Measurements from ENCODE around the gene ADAMTS2.

The ADAMTS2 gene

DNA sequence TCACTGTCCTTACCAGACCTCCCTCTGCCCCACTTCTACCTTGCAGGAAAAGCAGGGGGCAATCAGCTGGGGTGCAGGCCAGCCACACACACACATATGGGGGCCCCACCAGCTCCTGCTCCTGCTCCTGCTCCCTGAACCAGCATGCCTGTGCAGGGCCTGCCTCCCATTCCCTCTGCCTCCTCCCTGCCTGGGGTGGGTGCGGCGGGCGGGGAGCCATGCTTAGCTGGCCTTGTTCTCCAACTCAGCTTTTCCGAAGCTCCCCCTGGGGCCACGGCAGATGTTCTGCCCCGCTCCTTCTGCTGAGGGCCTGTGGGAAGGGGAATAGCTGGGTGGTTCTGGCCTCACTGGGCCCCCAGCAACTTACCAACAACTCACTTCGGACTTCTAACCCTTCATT is 195.2 kb downstream of the ADAMTS2 start:
- Histone ChIP-seq H3K79me1 (replicated peaks; ENCODE audit: low read length, poor library complexity, severe bottlenecking) (no peaks in the 10 kb centered on the region), H2BK5ac (ENCODE audit: low read depth, low read length, poor library complexity, severe bottlenecking) (no peak overlapping the region), H3K18ac (ENCODE audit: low read depth in 1 of 2, low read length in 2 of 2) (no peak overlapping the region), H3K9ac (ENCODE audit: low read length) (no peak overlapping the region), H2AFZ (ENCODE audit: low read depth, low read length) (no peak overlapping the region), H3K4me3 (ENCODE audit: insufficient read depth in 1 of 2, low read depth in 1 of 2, low read length in 2 of 2) (no peak overlapping the region), H3K36me3 (ENCODE audit: control insufficient read depth in 1 of 2, insufficient read depth in 2 of 2, low read depth in 1 of 2, low read length in 2 of 2) (peaks cover 0 to 84% of the 10 kb centered on the region in 2 experiments), H4K8ac (ENCODE audit: low read length) (no peak overlapping the region), H3K4me1 (ENCODE audit: control insufficient read depth, insufficient read depth, low read depth, low read length) (no peaks in the 10 kb centered on the region), H3K27me3 (ENCODE audit: control insufficient read depth in 1 of 2, insufficient read depth in 1 of 2, low read length in 2 of 2) (no peaks in the 10 kb centered on the region), H3K4ac (ENCODE audit: low read depth in 1 of 2, low read length in 2 of 2) (no peak overlapping the region), H2BK12ac (ENCODE audit: low read length in 2 of 2) (no peak overlapping the region), H4K91ac (ENCODE audit: low read length) (no peak overlapping the region), H3K27ac (ENCODE audit: low read length, poor library complexity, severe bottlenecking) (no peak overlapping the region), H3K23ac (ENCODE audit: low read length in 2 of 2) (no peak overlapping the region), H3K4me2 (ENCODE audit: low read length, poor library complexity, severe bottlenecking) (no peak overlapping the region), H2AK5ac (ENCODE audit: low read length, severe bottlenecking) (no peak overlapping the region), H2BK15ac (ENCODE audit: low read depth, poor library complexity, severe bottlenecking) (no peak overlapping the region), H3K9me3 (ENCODE audit: control insufficient read depth, low read length) (no peaks in the 10 kb centered on the region), H2BK120ac (ENCODE audit: low read depth, low read length) (no peak overlapping the region), H3K14ac (ENCODE audit: low read length in 2 of 2) (peak overlapping the region in 1 of 2 experiments; percentile 39)
- WGBS, result 60% methylated on average over 3 of the region's 7 CpGs
- no peak for DNase-seq

DNA sequence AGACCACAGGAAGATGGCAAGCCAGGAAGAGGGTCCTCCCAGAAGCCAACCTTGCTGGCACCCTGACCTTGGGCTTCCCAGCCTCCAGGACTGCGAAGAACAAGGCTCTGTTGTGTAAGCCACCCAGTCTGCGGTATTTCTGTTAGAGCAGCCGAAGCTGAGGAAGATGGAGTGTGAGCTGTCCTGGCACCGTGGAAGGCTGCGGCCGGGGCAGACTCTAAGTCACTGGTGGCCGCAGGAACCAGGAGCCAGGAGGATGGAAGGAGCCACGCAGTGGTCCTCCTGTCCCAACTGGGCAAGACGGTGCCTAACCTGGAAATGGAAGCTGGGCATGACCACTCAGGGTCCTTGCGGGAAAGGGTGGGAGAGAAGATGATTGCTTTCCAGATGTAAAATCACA is 196.0 kb downstream of the ADAMTS2 start:
- H3K79me1 ChIP-seq (replicated peaks; ENCODE audit: low read length, poor library complexity, severe bottlenecking), result no peaks in the 10 kb centered on the region
- H3K36me3 ChIP-seq (ENCODE audit: control insufficient read depth in 1 of 2, insufficient read depth in 2 of 2, low read depth in 1 of 2, low read length in 2 of 2), result peaks cover 0 to 77% of the 10 kb centered on the region in 2 experiments
- H3K14ac ChIP-seq (ENCODE audit: low read length in 2 of 2), result no peak overlapping the region
- H3K27me3 ChIP-seq (ENCODE audit: control insufficient read depth in 1 of 2, insufficient read depth in 1 of 2, low read length in 2 of 2), result no peaks in the 10 kb centered on the region
- 83% methylated on average over 10 of the region's 10 CpGs for WGBS
- H2AK5ac ChIP-seq (ENCODE audit: low read length, severe bottlenecking), result no peak overlapping the region
- H4K91ac ChIP-seq (ENCODE audit: low read length), result no peak overlapping the region
- no peak overlapping the region for H3K23ac ChIP-seq (ENCODE audit: low read length in 2 of 2)
- no peak overlapping the region for H2BK15ac ChIP-seq (ENCODE audit: low read depth, poor library complexity, severe bottlenecking)
- no peak overlapping the region for H3K4me3 ChIP-seq (ENCODE audit: insufficient read depth in 1 of 2, low read depth in 1 of 2, low read length in 2 of 2)
- no peak overlapping the region for H2BK5ac ChIP-seq (ENCODE audit: low read depth, low read length, poor library complexity, severe bottlenecking)
- H3K18ac ChIP-seq (ENCODE audit: low read depth in 1 of 2, low read length in 2 of 2), result no peak overlapping the region
- H2BK120ac ChIP-seq (ENCODE audit: low read depth, low read length), result no peak overlapping the region
- no peak overlapping the region for H2AFZ ChIP-seq (ENCODE audit: low read depth, low read length)
- H3K4ac ChIP-seq (ENCODE audit: low read depth in 1 of 2, low read length in 2 of 2), result no peak overlapping the region
- H4K8ac ChIP-seq (ENCODE audit: low read length), result no peak overlapping the region
- no peaks in the 10 kb centered on the region for H3K4me1 ChIP-seq (ENCODE audit: control insufficient read depth, insufficient read depth, low read depth, low read length)
- H3K9me3 ChIP-seq (ENCODE audit: control insufficient read depth, low read length), result no peaks in the 10 kb centered on the region
- no peak for DNase-seq
- H3K4me2 ChIP-seq (ENCODE audit: low read length, poor library complexity, severe bottlenecking), result no peak overlapping the region
- H3K27ac ChIP-seq (ENCODE audit: low read length, poor library complexity, severe bottlenecking), result no peak overlapping the region
- H3K9ac ChIP-seq (ENCODE audit: low read length), result no peak overlapping the region
- H2BK12ac ChIP-seq (ENCODE audit: low read length in 2 of 2), result no peak overlapping the region

GRCh38 chr5:179148703-179149170 is 196.5 kb downstream of the ADAMTS2 start:
- Histone ChIP-seq H4K91ac (ENCODE audit: low read length) (no peak overlapping the region), H3K9ac (ENCODE audit: low read length) (no peak overlapping the region), H3K27ac (ENCODE audit: low read length, poor library complexity, severe bottlenecking) (no peak overlapping the region), H2AFZ (ENCODE audit: low read depth, low read length) (no peak overlapping the region), H3K27me3 (ENCODE audit: control insufficient read depth in 1 of 2, insufficient read depth in 1 of 2, low read length in 2 of 2) (no peaks in the 10 kb centered on the region), H3K4me3 (ENCODE audit: insufficient read depth in 1 of 2, low read depth in 1 of 2, low read length in 2 of 2) (no peak overlapping the region), H3K4me1 (ENCODE audit: control insufficient read depth, insufficient read depth, low read depth, low read length) (no peaks in the 10 kb centered on the region), H3K4me2 (ENCODE audit: low read length, poor library complexity, severe bottlenecking) (no peak overlapping the region), H2BK120ac (ENCODE audit: low read depth, low read length) (no peak overlapping the region), H3K36me3 (ENCODE audit: control insufficient read depth in 1 of 2, insufficient read depth in 2 of 2, low read depth in 1 of 2, low read length in 2 of 2) (peaks cover 0 to 72% of the 10 kb centered on the region in 2 experiments), H3K79me1 (replicated peaks; ENCODE audit: low read length, poor library complexity, severe bottlenecking) (no peaks in the 10 kb centered on the region), H3K23ac (ENCODE audit: low read length in 2 of 2) (no peak overlapping the region), H3K4ac (ENCODE audit: low read depth in 1 of 2, low read length in 2 of 2) (no peak overlapping the region), H3K14ac (ENCODE audit: low read length in 2 of 2) (no peak overlapping the region), H2AK5ac (ENCODE audit: low read length, severe bottlenecking) (no peak overlapping the region), H2BK15ac (ENCODE audit: low read depth, poor library complexity, severe bottlenecking) (no peak overlapping the region), H4K8ac (ENCODE audit: low read length) (no peak overlapping the region), H2BK12ac (ENCODE audit: low read length in 2 of 2) (no peak overlapping the region), H3K9me3 (ENCODE audit: control insufficient read depth, low read length) (no peaks in the 10 kb centered on the region), H3K18ac (ENCODE audit: low read depth in 1 of 2, low read length in 2 of 2) (no peak overlapping the region), H2BK5ac (ENCODE audit: low read depth, low read length, poor library complexity, severe bottlenecking) (no peak overlapping the region)
- 82% methylated on average over 9 of the region's 9 CpGs for WGBS
- DNase-seq, result no peak

- Histone ChIP-seq H3K27me3 (ENCODE audit: control insufficient read depth in 1 of 2, insufficient read depth in 1 of 2, low read length in 2 of 2) (no peaks in the 10 kb centered on the region), H2BK120ac (ENCODE audit: low read depth, low read length) (no peak overlapping the region), H3K4me2 (ENCODE audit: low read length, poor library complexity, severe bottlenecking) (no peak overlapping the region), H3K4me1 (ENCODE audit: control insufficient read depth, insufficient read depth, low read depth, low read length) (no peaks in the 10 kb centered on the region), H2AFZ (ENCODE audit: low read depth, low read length) (no peak overlapping the region), H3K27ac (ENCODE audit: low read length, poor library complexity, severe bottlenecking) (no peak overlapping the region), H3K9me3 (ENCODE audit: control insufficient read depth, low read length) (no peaks in the 10 kb centered on the region), H3K4ac (ENCODE audit: low read depth in 1 of 2, low read length in 2 of 2) (no peak overlapping the region), H4K8ac (ENCODE audit: low read length) (no peak overlapping the region), H3K14ac (ENCODE audit: low read length in 2 of 2) (no peak overlapping the region), H2AK5ac (ENCODE audit: low read length, severe bottlenecking) (no peak overlapping the region), H2BK12ac (ENCODE audit: low read length in 2 of 2) (no peak overlapping the region), H2BK15ac (ENCODE audit: low read depth, poor library complexity, severe bottlenecking) (no peak overlapping the region), H4K91ac (ENCODE audit: low read length) (no peak overlapping the region), H3K4me3 (ENCODE audit: insufficient read depth in 1 of 2, low read depth in 1 of 2, low read length in 2 of 2) (no peak overlapping the region), H2BK5ac (ENCODE audit: low read depth, low read length, poor library complexity, severe bottlenecking) (no peak overlapping the region), H3K36me3 (ENCODE audit: control insufficient read depth in 1 of 2, insufficient read depth in 2 of 2, low read depth in 1 of 2, low read length in 2 of 2) (peaks cover 0 to 66% of the 10 kb centered on the region in 2 experiments), H3K9ac (ENCODE audit: low read length) (no peak overlapping the region), H3K79me1 (replicated peaks; ENCODE audit: low read length, poor library complexity, severe bottlenecking) (no peaks in the 10 kb centered on the region), H3K23ac (ENCODE audit: low read length in 2 of 2) (no peak overlapping the region), H3K18ac (ENCODE audit: low read depth in 1 of 2, low read length in 2 of 2) (no peak overlapping the region)
- no peak for DNase-seq
- 93% methylated on average over 25 of the region's 25 CpGs for WGBS
Observed at GRCh38 chr5:179147991-179148702, 197.1 kb downstream of the ADAMTS2 start.
